Measurements from ENCODE around the gene AIP. TPM values are rescaled to one million over a fixed set of nuclear protein-coding genes. Genes with fewer than 3 reads are reported as not detected.

AIP gene
- total RNA-seq, 1 experiment from 2014 or later: 87.8 TPM

- no TSS peak for BruUV-seq (replicated peaks)
- H3K4me1 ChIP-seq (ENCODE audit: control insufficient read depth, insufficient read depth, low read length): peaks cover 63% of the 10 kb centered on the region
- peaks cover 2% of the 10 kb centered on the region; the same call in 1 of the 2 replicates for H3K36me3 ChIP-seq (ENCODE audit: control insufficient read depth, insufficient read depth, low read length)
- H3K4me3 ChIP-seq (ENCODE audit: low read depth in 2 of 2, low read length in 2 of 2): no peak overlapping the region
- H3K27ac ChIP-seq (ENCODE audit: low read length): peak overlapping the region; percentile 40
- in situ Hi-C loops (cut with HindIII; ENCODE audit: low pct_unique_long_range_greater_than_20kb, low sequenced_read_pairs) (no loop called here), intact Hi-C loops (cut with micrococcal nuclease; ENCODE audit: unreplicated experiment) (no loop called here)
- H3K9me3 ChIP-seq (ENCODE audit: control insufficient read depth, insufficient read depth, low read depth, low read length): no peaks in the 10 kb centered on the region
- TF ChIP-seq TCF7L2 (IDR thresholded peaks at IDR 0.05; ENCODE audit: low read depth, low read length) (no peak), POLR2AphosphoS5 (IDR thresholded peaks at IDR 0.05; ENCODE audit: low read depth, low read length) (peak; percentile 45; the same call in 1 of the 2 replicates)
- TF ChIP-seq, protein P1, sequence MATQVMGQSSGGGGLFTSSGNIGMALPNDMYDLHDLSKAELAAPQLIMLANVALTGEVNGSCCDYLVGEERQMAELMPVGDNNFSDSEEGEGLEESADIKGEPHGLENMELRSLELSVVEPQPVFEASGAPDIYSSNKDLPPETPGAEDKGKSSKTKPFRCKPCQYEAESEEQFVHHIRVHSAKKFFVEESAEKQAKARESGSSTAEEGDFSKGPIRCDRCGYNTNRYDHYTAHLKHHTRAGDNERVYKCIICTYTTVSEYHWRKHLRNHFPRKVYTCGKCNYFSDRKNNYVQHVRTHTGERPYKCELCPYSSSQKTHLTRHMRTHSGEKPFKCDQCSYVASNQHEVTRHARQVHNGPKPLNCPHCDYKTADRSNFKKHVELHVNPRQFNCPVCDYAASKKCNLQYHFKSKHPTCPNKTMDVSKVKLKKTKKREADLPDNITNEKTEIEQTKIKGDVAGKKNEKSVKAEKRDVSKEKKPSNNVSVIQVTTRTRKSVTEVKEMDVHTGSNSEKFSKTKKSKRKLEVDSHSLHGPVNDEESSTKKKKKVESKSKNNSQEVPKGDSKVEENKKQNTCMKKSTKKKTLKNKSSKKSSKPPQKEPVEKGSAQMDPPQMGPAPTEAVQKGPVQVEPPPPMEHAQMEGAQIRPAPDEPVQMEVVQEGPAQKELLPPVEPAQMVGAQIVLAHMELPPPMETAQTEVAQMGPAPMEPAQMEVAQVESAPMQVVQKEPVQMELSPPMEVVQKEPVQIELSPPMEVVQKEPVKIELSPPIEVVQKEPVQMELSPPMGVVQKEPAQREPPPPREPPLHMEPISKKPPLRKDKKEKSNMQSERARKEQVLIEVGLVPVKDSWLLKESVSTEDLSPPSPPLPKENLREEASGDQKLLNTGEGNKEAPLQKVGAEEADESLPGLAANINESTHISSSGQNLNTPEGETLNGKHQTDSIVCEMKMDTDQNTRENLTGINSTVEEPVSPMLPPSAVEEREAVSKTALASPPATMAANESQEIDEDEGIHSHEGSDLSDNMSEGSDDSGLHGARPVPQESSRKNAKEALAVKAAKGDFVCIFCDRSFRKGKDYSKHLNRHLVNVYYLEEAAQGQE (IDR thresholded peaks at IDR 0.05; ENCODE audit: insufficient read depth in 1 of 2, low read depth in 2 of 2, low read length in 1 of 2): 0 out of 4 replicates have a peak, but pooled peaks of 1 of the 2 experiments have one; percentile 1
- CTCF ChIA-PET: interaction anchor here (0.5 kb wide), 1 partner anchor 91 kb away, joined by 4 read pairs; no protein-coding TSS in a partner anchor
- DNase-seq (ENCODE audit: low read depth, low spot score) (no peak), ATAC-seq (peak; percentile 2)
- POLR2A ChIA-PET: interaction anchor here (0.8 kb wide), 1 partner anchor 34 kb away, joined by 4 read pairs; the partner anchor contains the start of gene PPP1CA
- no peaks in the 10 kb centered on the region for H3K27me3 ChIP-seq (ENCODE audit: control insufficient read depth, insufficient read depth, low read length)
These were observed 46.9 kb upstream of the AIP start for GRCh38 chr11:67435727-67436458.

- Histone ChIP-seq H3K4me3 (ENCODE audit: low read depth in 2 of 2, low read length in 2 of 2) (no peak overlapping the region), H3K4me1 (ENCODE audit: control insufficient read depth, insufficient read depth, low read length) (peaks cover 68% of the 10 kb centered on the region), H3K36me3 (ENCODE audit: control insufficient read depth, insufficient read depth, low read length) (peaks cover 2% of the 10 kb centered on the region; the same call in 1 of the 2 replicates), H3K27ac (ENCODE audit: low read length) (peak overlapping the region; percentile 40), H3K9me3 (ENCODE audit: control insufficient read depth, insufficient read depth, low read depth, low read length) (no peaks in the 10 kb centered on the region), H3K27me3 (ENCODE audit: control insufficient read depth, insufficient read depth, low read length) (no peaks in the 10 kb centered on the region)
- ATAC-seq (peak; percentile 10), DNase-seq (ENCODE audit: low read depth, low spot score) (no peak)
- intact Hi-C loops (cut with micrococcal nuclease; ENCODE audit: unreplicated experiment) (no loop called here), in situ Hi-C loops (cut with HindIII; ENCODE audit: low pct_unique_long_range_greater_than_20kb, low sequenced_read_pairs) (no loop called here)
- ChIA-PET CTCF (interaction anchor here (0.5 to 0.8 kb wide), 3 partner anchors 32 to 92 kb away, joined by 3 to 4 read pairs (median 4); no protein-coding TSS in a partner anchor), POLR2A (interaction anchor here (0.6 to 0.8 kb wide), 2 partner anchors 28 to 35 kb away, joined by 3 to 4 read pairs; partner anchors contain the start of gene PPP1CA)
- BruUV-seq (replicated peaks): no TSS peak
- TF ChIP-seq, protein P1 (IDR thresholded peaks at IDR 0.05; ENCODE audit: insufficient read depth in 1 of 2, low read depth in 2 of 2, low read length in 1 of 2): no peak
- peak; percentile 43 for TF ChIP-seq POLR2AphosphoS5 (IDR thresholded peaks at IDR 0.05; ENCODE audit: low read depth, low read length)
These were observed 46.3 kb upstream of the AIP start for GRCh38 chr11:67436459-67437081.

Measured in Panc1 (cell line).